Measurements from ENCODE around the gene PCNX4. TPM values are rescaled to one million over a fixed set of nuclear protein-coding genes. Genes with fewer than 3 reads are reported as not detected.

PCNX4 gene
- total RNA-seq, 1 donor from 2014 or later, result 36.2 TPM

- DNase-seq (ENCODE audit: low spot score), result no peak
Measured at GRCh38 chr14:60204843-60205774, 113.4 kb downstream of the PCNX4 start.

- DNase-seq (ENCODE audit: low spot score), result no peak
Measured at GRCh38 chr14:60206249-60206670, 114.5 kb downstream of the PCNX4 start.

- no peak for DNase-seq (ENCODE audit: low spot score)
Measured at GRCh38 chr14:60206837-60207533, 115.3 kb downstream of the PCNX4 start.

DNA sequence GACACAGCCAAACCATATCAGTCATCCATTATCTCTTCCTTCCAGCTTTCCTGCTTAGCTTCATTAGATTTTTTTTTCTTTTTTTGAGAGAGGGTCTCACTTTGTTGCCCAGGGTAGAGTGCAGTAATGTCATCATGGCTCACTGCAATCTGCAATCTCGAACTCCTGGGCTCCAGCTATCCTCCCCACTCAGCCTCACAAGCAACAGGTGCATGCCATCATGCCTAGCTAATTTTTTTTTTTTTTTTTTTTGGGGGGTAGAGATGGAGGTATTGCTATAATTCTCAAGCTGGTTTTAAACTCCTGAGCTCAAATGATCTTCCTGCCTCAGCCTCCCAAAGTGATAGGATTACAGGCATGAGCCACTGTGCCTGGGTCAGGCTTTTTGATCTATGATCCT is 119.0 kb downstream of the PCNX4 start:
- DNase-seq (ENCODE audit: low spot score), result no peak

DNA sequence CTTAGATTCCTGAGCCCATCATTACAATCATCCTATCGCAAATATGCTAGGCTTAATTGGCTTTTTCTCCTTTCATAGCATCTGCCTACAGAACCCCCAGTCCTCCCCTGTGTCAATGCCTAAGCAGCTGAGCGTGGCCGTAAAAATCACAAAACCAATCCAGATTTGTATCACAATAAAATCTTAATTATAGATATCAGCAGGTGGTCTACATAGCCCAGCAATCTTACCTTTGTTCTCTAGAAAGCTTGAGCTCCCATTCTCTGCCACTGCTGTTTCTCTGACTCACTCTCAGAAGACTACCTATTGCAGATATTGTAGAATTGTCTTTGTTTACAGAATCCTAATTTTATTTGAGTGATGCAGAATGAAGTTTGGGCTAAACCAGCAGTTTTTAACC is 119.4 kb downstream of the PCNX4 start:
- DNase-seq (ENCODE audit: low spot score), result no peak

DNA sequence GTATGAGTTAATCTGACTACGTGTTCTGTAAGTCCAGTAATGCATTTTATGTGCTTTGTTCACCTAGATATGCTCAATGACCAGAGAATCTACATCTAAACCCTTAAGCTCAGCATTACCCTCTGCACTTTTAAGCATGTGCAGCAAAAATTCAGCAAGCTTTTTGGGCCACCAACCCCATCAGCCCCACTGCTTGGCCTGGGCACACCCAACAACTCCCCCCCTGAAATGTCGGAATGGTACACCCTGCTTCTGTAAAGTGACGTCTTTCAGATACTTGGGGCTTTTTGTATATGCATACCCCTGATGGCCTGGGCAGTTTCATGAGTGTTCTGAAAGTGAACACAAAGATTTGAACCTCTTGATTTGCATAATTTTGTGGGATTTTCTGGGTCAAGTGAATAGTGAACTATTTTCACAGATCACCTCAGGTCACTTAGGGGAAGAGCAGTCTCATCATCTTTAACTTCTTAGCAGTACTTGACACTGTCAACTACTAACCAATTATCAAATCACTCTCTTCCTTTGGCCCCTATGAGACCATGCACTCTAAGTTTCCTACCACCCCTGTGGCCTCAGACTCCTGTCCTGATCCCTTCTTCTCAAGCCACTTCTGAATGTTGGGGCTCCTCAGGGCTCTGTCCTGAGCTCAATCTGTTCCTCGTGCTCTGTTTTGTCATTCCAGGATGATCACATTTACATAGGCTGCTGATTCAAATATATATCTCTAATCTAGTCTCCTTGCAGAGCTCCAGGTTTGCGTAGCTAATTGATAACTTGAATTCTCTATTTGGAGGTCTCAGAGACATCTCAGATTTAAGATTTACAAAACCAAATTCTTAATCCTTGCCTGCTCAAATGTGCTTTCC is 121.0 kb downstream of the PCNX4 start:
- no peak for DNase-seq (ENCODE audit: low spot score)

GRCh38 chr14:60214003-60214402 is 122.3 kb downstream of the PCNX4 start:
- DNase-seq (ENCODE audit: low spot score), result no peak

GRCh38 chr14:60214415-60215126 is 122.8 kb downstream of the PCNX4 start:
- DNase-seq (ENCODE audit: low spot score), result no peak

DNA sequence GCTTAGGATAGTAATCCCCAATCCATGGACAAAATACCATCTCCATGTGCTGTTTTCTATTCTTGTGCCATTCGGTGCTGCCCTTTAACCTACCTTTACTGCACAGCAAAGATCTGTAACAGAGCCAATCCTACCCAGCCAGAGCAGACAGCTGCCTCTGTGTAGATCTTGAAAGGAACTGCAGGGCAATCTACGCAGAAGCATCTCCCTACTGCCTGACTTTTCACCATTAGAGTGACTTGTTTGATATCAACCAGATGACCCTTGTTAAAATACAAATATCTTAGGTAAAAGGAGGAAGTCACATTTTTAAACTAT is 123.4 kb downstream of the PCNX4 start:
- DNase-seq (ENCODE audit: low spot score), result no peak

DNA sequence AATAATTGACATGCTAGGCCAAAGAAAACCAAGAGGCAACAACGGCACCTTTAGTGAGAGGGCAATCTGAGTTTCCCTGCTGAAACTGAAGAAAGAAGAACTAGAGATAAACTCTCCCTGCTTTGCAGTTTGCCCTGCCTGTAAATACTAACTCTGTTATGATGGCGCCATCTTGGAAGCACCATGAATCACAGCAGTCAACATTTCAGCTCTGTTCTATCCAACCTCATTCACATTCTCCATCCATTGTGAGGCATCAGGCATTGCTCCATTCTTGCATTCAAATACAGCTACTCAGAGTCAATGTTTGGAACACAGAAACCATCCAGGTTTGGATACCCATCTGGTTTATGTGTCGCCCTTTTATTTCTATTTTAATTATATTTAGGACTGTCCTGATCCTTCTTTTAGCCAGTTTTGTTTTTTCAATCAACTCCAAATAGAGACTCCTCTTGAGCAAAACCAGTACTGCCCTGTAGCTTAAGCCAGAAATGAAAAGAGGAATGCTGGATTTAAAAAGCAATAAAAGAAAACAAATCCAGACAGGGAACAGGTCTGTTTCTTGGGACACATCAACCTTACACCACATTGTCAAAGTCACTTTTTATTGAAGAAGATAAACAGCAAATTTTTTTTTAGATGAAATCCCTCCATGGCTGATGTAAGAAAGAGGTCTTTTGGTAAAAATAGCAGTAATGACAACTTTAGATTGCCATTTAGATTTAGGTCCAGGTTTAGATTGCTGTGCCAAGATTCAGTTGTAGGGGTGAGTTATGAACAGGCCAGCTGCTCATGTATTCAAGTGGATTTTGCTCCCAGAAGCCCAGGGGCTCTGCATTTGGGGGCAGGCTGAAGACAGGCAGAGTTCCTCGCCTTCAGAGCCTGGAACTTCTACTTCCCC is 124.0 kb downstream of the PCNX4 start:
- no peak for DNase-seq (ENCODE audit: low spot score)

DNA sequence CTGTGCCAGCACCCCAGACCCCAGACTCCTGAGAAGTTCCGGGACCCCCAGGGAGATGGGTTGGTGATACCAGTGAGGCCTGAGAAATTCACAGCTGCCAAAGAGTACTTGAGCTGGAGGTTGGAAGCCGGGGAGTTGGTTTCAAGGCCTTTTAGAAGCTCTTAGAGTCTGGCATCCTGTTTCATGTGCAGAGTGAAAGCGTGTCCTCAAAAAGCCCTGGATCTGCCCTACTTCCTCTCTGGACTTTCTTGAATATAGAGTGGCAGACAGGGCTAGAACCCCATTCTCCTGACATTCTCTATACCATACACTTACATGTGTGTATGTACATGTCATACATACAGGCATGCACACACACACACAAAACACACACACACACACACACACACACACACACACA is 126.0 kb downstream of the PCNX4 start:
- DNase-seq (ENCODE audit: low spot score), result no peak

Other genes starting within 250 kb of the PCNX4 start
- 15.4 TPM for gene RTN1, start 221.1 kb upstream of the PCNX4 start, total RNA-seq
- gene LRRC9, start 171.8 kb upstream of the PCNX4 start, total RNA-seq, result not detected
- gene DHRS7, start 73.5 kb downstream of the PCNX4 start, total RNA-seq, result 47.9 TPM
- gene PPM1A, start 157.3 kb downstream of the PCNX4 start, total RNA-seq, result 58.2 TPM